Measurements from ENCODE around the gene AVPR2. TPM values are rescaled to one million over a fixed set of nuclear protein-coding genes. Genes with fewer than 3 reads are reported as not detected.
A peak's percentile ranks its signal among the peaks of the same experiment; 100 is the strongest.

Gene AVPR2
- total RNA-seq, 1 experiment from 2014 or later, result not detected

GRCh38 chrX:153909024-153909979 lies 4.8 kb downstream of the AVPR2 start:
- H3K27me3 ChIP-seq, result no peaks in the 10 kb centered on the region
- H3K27ac ChIP-seq, result no peak overlapping the region
- DNase-seq, result no peak
- H3K4me1 ChIP-seq, result no peaks in the 10 kb centered on the region
- H3K4me3 ChIP-seq, result no peak overlapping the region
- no peaks in the 10 kb centered on the region for H3K36me3 ChIP-seq
- no peaks in the 10 kb centered on the region for H3K9me3 ChIP-seq (replicated peaks)

GRCh38 chrX:153909980-153910360 lies 5.5 kb downstream of the AVPR2 start:
- no peak overlapping the region for H3K4me3 ChIP-seq
- H3K27me3 ChIP-seq, result no peaks in the 10 kb centered on the region
- H3K4me1 ChIP-seq, result no peaks in the 10 kb centered on the region
- no peak for DNase-seq
- H3K9me3 ChIP-seq (replicated peaks), result no peaks in the 10 kb centered on the region
- H3K36me3 ChIP-seq, result no peaks in the 10 kb centered on the region
- H3K27ac ChIP-seq, result no peak overlapping the region

GRCh38 chrX:153910446-153910845 lies 6.0 kb downstream of the AVPR2 start:
- H3K36me3 ChIP-seq, result no peaks in the 10 kb centered on the region
- no peaks in the 10 kb centered on the region for H3K27me3 ChIP-seq
- H3K4me3 ChIP-seq, result no peak overlapping the region
- H3K9me3 ChIP-seq (replicated peaks), result no peaks in the 10 kb centered on the region
- no peaks in the 10 kb centered on the region for H3K4me1 ChIP-seq
- no peak for DNase-seq
- no peak overlapping the region for H3K27ac ChIP-seq

GRCh38 chrX:153911798-153912197 lies 7.3 kb downstream of the AVPR2 start:
- no peak for DNase-seq
- Histone ChIP-seq H3K9me3 (replicated peaks) (no peaks in the 10 kb centered on the region), H3K36me3 (no peaks in the 10 kb centered on the region), H3K4me1 (no peaks in the 10 kb centered on the region), H3K27me3 (no peaks in the 10 kb centered on the region), H3K27ac (no peak overlapping the region), H3K4me3 (no peak overlapping the region)

GRCh38 chrX:153913211-153913610 lies 8.7 kb downstream of the AVPR2 start:
- H3K4me1 ChIP-seq, result no peaks in the 10 kb centered on the region

GRCh38 chrX:153913701-153914100 lies 9.2 kb downstream of the AVPR2 start:
- Histone ChIP-seq H3K9me3 (replicated peaks) (no peaks in the 10 kb centered on the region), H3K4me3 (no peak overlapping the region)

More at GRCh38 chrX:153913211-153913610, 8.7 kb downstream of the AVPR2 start:
- Histone ChIP-seq H3K4me3 (no peak overlapping the region), H3K27me3 (no peaks in the 10 kb centered on the region), H3K27ac (no peak overlapping the region), H3K36me3 (no peaks in the 10 kb centered on the region), H3K9me3 (replicated peaks) (no peaks in the 10 kb centered on the region)
- no peak for DNase-seq

GRCh38 chrX:153917869-153918268 lies 13.4 kb downstream of the AVPR2 start:
- Histone ChIP-seq H3K9me3 (replicated peaks) (no peaks in the 10 kb centered on the region), H3K27me3 (no peaks in the 10 kb centered on the region), H3K4me1 (peaks cover 3% of the 10 kb centered on the region; the same call in 1 of the 2 replicates), H3K27ac (no peak overlapping the region), H3K36me3 (no peaks in the 10 kb centered on the region), H3K4me3 (no peak overlapping the region)
- DNase-seq, result no peak

More at GRCh38 chrX:153913701-153914100, 9.2 kb downstream of the AVPR2 start:
- Histone ChIP-seq H3K4me1 (no peaks in the 10 kb centered on the region), H3K36me3 (no peaks in the 10 kb centered on the region), H3K27ac (no peak overlapping the region), H3K27me3 (no peaks in the 10 kb centered on the region)
- no peak for DNase-seq

GRCh38 chrX:153919281-153919680 lies 14.8 kb downstream of the AVPR2 start:
- no peak overlapping the region for H3K27ac ChIP-seq
- no peak overlapping the region for H3K4me3 ChIP-seq
- H3K9me3 ChIP-seq (replicated peaks), result no peaks in the 10 kb centered on the region
- DNase-seq, result no peak
- no peaks in the 10 kb centered on the region for H3K36me3 ChIP-seq
- peaks cover 3% of the 10 kb centered on the region for H3K4me1 ChIP-seq
- H3K27me3 ChIP-seq, result no peaks in the 10 kb centered on the region

GRCh38 chrX:153920546-153920945 lies 16.1 kb downstream of the AVPR2 start:
- Histone ChIP-seq H3K9me3 (replicated peaks) (no peaks in the 10 kb centered on the region), H3K4me1 (peaks cover 3% of the 10 kb centered on the region), H3K36me3 (no peaks in the 10 kb centered on the region), H3K27me3 (no peaks in the 10 kb centered on the region), H3K4me3 (no peak overlapping the region; the same call in 1 of the 2 replicates), H3K27ac (no peak overlapping the region)
- no peak for DNase-seq

- peaks cover 3% of the 10 kb centered on the region for H3K4me1 ChIP-seq
- H3K36me3 ChIP-seq, result no peaks in the 10 kb centered on the region
- H3K9me3 ChIP-seq (replicated peaks), result no peaks in the 10 kb centered on the region
- peak overlapping the region; percentile 59 for H3K4me3 ChIP-seq
- peak overlapping the region; percentile 91 for H3K27ac ChIP-seq
- DNase-seq, result no peak
- no peaks in the 10 kb centered on the region for H3K27me3 ChIP-seq
These were observed 16.6 kb downstream of the AVPR2 start for GRCh38 chrX:153921070-153921469.

- no peaks in the 10 kb centered on the region for H3K27me3 ChIP-seq
- peaks cover 6% of the 10 kb centered on the region for H3K4me1 ChIP-seq
- peak; percentile 68 to 70 for DNase-seq
- H3K36me3 ChIP-seq, result no peaks in the 10 kb centered on the region
- no peaks in the 10 kb centered on the region for H3K9me3 ChIP-seq (replicated peaks)
- peak overlapping the region; percentile 91 for H3K27ac ChIP-seq
- H3K4me3 ChIP-seq, result peak overlapping the region; percentile 59
These were observed 17.3 kb downstream of the AVPR2 start for GRCh38 chrX:153921511-153922446.

GRCh38 chrX:153922932-153923857 lies 18.7 kb downstream of the AVPR2 start:
- Histone ChIP-seq H3K4me3 (no peak overlapping the region), H3K36me3 (no peaks in the 10 kb centered on the region), H3K9me3 (replicated peaks) (no peaks in the 10 kb centered on the region), H3K4me1 (peaks cover 6% of the 10 kb centered on the region), H3K27me3 (no peaks in the 10 kb centered on the region), H3K27ac (no peak overlapping the region)
- DNase-seq, result peak; percentile 69 to 72

GRCh38 chrX:153924149-153924861 lies 19.8 kb downstream of the AVPR2 start:
- no peak overlapping the region for H3K27ac ChIP-seq
- DNase-seq, result peak; percentile 32 to 52
- no peaks in the 10 kb centered on the region for H3K27me3 ChIP-seq

More at GRCh38 chrX:153924149-153924861, 19.8 kb downstream of the AVPR2 start:
- no peaks in the 10 kb centered on the region for H3K9me3 ChIP-seq (replicated peaks)
- no peak overlapping the region for H3K4me3 ChIP-seq
- peaks cover 6% of the 10 kb centered on the region for H3K4me1 ChIP-seq
- no peaks in the 10 kb centered on the region for H3K36me3 ChIP-seq
